GM18858 (cell line): ENCODE data around the gene SIL1.

ENCODE experiments used
- ATAC-seq: cut with Tn5 transposase; IDR thresholded peaks from one replicate; pipeline ENCODE4 v1.9.1; 2021; ENCODE audit not compliant: unreplicated experiment

SIL1 gene

DNA sequence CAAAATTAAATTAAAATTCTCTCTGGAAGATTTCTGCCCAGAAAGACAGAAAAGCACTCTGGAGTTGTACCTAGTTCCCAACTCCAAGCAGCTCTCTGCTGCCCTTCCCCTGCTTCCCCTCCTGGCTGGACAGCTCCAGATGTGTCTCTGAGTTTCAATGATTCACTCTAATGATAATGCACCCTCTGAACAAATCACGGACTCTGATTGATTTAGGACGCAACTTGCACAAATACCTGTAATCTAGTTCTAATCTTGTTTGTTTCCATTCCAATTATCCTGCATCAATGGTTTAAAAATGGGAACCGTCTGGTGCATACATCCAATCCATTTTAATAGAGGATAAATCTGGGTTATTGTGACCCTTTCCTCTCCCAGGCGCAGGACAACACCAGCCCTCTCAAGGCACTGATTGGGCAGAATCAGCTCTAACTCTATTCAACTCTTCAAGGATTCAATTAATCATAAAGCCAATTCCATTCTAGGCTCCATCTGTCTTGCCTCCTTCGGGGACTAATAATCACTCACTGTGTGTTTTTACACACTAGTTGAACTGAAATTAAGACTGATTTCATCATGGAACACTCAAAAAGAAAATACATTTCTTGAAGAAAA, 211.9 kb downstream of the SIL1 start:
- ATAC-seq = no peak

DNA sequence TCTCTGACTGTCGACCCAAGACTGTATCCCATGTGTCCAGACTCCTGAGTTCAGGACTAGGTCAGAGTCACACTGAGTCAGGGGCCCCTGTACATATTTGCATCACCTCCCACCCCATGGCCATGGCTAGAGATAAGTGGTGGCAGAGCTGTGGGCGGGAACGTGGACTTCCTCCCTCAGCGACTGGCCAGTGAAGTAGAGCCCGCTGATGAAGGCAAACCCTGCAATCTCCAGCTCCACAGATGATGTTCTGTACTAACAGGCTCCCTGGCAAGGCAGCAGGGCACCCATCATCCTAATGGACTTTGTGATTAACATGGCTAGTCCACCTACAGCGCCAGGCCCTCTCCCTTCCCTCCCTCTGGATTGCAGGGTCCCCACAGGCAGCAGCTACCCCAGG, 212.5 kb downstream of the SIL1 start:
- ATAC-seq = no peak

DNA sequence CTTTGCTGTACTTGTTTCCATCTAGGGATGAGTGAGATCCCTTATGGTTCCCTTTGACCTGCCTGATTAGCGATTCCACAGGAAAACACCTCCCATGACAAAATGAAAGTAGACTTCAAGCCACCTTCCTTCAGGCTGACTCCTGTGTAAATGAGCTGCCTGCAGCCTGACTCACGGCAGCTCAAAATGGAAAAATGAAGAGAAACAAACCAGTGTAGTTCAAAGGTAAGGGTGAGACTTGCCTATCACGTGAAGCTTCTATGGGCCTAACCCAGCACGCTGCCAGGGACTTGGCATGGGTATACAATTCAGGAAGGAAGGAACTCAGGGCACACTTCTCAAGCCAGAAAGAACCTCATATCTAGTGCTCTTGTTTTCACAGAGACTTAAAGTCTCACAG, 212.9 kb downstream of the SIL1 start:
- ATAC-seq = no peak

DNA sequence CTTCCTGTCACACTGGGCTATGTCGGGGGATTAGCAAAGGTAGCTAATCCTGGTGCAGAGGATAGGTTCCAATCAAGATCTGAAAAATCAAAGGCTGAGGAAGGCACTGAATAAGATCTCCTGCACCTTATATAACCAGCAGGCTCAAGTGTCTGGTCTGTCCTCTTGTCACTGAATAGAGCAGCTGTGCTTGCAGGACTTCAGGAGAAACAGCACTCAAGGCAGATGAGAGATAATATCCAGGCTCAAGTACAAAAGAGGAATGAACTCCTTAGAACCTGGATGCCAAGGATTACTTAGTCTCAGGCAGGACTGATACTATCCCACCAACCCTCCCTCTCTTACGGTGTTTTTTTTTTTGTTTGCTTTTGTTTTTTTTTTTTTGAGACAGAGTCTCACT, 214.2 kb downstream of the SIL1 start:
- no peak for ATAC-seq

DNA sequence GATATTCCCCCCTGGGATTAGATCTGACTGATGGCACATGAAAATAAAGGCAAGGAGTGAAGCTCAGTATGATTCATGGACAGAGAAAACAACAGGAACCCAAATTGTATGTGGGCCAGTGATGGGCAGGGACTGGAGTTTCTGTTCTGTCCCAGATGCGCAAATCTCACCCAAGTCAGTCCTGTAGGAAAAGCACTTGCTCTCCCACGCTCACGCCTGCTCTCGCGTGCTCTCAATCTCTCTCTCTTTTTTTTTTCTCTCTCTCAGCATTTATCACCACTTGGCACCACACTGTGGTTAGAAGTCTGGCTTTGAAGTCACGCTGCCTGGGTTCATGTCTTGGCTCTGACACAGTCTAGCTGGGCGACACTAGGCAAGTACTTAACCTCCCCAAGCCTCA, 216.6 kb downstream of the SIL1 start:
- ATAC-seq = no peak

DNA sequence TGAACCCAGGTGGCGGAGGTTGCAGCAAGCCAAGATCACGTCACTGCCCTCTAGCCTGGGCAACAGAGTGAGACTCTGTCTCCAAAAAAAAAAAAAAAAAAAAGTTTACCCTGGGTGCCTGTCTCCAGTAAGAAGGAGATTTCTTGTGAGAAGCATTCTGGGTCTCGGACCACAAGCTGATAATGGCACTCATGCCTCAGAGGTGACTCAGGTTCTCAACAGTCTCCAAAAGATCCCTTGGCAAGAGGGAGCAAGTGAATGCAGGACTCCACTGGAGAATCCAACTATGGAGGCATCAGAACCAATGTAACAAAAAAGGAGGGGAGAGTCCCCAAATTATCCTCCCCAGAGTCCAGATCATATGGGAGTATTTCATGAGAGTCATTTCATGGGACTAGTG, 217.0 kb downstream of the SIL1 start:
- ATAC-seq = no peak

DNA sequence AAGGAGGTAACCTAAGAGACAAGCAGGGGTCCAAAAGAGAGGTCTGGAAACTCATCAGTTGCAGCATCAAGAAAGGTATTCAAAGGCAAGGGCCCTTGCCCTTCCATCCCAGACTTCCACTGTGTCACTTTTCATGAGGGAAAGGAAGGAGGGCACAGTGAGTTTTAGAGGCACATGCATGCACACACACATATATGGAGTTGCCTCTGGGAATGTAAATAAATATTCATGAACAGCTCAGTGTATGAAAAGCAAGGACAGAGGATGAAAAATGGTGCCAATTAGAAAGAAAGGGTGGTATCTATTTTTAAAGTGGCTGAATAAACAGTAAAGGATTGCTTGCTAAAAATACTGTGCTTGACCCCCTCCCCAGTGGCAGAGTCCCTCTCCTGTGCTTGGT, 217.7 kb downstream of the SIL1 start:
- ATAC-seq = no peak

DNA sequence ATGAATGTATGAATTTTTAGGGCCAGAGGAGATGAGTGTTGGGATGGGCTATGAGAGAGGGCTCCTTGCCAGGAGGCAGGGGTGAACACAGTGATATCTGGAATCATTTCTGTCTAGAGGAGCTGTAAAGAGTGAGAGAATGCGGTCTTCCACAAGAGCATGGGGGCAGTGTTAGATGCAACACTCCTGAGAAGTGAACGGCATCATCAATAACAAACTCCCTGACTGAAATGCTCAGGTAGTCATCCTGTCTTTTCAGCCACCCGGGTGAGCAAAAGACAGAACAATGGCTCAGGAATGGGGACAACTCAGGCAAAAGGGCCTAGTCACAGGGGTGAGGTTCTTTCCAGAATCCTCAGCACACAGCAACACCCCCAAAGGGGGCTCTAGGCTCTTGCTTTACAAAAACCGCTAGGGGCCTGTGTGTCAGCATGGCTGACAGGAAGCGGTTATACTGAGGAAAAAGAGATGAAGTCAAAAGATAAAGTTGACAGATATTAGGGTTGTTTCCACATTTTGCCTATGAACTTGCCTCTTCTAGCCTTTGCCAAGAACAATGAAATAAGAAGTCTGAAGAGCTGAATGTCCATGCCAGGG, 218.4 kb downstream of the SIL1 start:
- ATAC-seq = no peak

DNA sequence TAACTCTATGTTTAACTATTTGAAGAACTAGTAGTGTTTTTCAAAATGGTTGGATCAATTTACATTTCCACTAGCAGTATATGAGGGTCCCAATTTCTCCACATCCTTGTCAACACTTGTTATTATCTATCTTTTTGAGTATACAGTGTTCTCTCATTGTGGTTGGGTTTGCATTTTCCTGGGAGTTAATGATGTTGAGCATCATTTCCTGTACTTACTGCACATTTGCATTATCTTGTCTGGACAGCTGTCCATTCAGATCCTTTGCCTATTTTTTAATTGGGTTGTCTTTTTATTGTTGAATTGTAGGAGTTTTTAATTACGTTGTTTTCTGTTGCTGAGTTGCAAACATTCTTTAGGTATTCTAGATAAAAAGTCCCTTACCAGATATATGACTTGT, 219.6 kb downstream of the SIL1 start:
- no peak for ATAC-seq

DNA sequence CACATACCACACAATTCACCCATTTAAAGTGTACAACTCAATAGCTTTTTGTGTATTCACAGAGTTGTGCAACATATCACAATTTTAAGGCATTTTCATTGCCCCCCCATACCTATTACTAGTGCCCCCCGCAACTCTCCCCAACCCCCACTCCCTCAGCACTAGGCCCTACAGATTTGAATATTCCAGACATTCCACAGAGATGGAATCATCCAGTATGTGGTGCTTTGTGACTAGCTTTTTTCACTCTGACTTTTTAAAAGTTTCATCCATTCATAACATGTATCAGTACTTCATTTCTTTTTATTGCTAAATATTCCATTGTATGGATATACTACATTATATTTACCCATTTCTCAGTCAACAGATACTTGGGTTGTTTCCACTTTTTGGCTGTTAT, 220.1 kb downstream of the SIL1 start:
- ATAC-seq = no peak

DNA sequence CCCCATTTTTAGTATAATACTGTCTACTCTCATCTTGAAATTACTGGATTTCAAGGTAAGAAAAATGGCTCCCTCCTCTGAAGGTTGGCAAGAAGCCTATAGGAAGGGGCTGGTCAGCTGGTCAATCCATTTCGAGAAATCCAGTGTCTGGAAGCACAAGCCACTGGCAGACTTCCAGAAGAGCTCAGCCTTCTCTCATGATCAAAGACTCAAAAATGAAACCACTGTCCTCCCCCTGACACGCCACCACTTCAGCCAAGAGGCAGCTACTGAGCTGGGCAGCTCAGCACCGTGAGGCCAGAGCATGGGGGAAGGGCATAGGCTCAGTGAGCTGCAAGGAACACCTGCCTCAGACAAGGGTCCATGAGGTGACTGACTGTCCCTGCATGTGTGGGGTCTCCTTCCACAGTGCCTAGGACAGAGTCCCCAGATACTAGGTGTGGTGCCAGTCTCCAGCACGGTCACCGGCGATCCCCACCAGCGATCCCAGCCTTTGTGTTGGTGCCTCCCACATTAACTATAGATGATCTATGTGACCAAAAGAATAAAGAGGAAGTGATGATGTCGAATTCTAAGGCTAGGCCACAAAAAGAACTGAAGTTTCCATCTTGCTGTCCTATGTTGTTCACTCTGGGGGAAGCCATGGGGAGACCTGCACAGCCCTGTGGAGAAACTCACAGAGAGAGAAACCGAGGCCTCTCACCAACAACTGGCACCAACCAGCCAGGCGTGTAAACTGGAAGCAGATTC, 222.9 kb downstream of the SIL1 start:
- no peak for ATAC-seq

DNA sequence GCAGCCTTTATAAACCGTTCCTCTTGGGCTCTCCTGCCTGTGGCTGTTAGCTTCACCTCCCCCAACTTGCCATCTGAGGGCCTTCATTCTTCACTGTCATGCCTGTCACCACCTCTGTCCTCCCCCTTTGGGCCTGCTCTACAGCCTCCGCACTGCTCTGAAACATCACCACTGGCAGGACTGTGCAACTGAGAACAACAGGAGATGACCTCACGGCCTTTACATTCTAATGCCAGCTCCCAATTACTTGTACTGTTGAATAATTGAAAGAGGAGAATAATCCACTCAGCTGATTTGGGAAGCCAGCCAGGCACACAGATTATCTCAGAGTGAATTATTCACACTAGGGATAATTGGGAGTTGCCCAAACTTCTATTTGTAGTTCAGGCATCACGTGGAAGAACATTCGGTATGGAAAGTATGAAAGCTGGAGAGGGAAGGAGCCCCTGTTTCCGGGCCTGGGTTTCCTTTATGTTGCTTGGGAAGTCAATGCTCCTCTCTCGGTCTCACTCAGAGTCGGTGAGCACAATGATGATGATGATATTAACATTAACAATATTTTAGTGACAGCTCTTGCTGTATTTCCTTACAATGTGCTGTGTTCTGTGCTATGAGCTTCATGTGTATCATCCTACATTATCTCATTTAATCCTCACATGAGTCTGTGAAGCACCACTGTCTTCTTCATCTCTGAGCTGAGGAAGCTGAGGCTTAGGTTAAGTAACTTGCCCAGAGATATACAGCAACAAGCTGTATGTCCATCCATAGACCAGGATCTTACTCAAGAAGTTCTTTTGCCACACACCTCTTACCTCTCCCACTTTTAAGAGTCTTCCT, 223.7 kb downstream of the SIL1 start:
- no peak for ATAC-seq

DNA sequence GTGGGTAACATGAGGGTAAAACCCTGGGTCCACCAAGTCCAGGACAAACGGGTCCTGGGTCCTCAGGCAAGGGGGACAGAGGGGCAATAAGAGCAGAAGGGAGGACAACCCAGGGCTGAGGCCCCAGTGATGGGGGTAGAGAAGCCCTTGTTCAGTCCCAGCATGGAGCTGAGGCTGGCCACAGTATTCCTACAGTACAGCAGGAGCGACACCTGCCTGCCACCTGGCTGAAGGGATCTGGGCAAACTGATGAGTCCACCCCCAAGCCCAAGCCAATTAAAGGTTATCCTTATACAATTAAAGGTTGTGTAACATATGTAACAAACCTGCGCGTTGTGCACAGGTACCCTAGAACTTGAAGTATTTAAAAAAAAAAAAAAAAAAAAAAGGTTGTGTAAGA, 225.3 kb downstream of the SIL1 start:
- no peak for ATAC-seq

DNA sequence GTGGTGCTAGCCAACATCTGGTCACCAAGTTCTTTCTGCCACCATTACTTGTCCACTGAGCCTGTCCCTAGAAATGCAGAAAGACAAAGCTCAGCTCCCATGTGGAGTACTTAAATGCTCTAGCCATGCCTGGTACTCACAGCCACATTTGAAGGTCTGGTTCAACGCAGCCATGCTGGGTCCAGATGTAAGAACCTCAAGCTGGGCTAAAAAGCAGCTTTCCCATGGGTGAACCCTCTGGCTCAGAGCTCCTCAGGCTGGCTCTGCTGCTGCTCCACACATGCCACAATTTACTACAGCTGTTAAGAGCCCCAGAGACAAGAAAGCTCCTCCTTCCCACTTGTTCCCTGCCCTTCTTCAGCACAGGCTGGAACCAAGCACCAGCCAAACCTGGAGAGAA, 225.9 kb downstream of the SIL1 start:
- no peak for ATAC-seq

DNA sequence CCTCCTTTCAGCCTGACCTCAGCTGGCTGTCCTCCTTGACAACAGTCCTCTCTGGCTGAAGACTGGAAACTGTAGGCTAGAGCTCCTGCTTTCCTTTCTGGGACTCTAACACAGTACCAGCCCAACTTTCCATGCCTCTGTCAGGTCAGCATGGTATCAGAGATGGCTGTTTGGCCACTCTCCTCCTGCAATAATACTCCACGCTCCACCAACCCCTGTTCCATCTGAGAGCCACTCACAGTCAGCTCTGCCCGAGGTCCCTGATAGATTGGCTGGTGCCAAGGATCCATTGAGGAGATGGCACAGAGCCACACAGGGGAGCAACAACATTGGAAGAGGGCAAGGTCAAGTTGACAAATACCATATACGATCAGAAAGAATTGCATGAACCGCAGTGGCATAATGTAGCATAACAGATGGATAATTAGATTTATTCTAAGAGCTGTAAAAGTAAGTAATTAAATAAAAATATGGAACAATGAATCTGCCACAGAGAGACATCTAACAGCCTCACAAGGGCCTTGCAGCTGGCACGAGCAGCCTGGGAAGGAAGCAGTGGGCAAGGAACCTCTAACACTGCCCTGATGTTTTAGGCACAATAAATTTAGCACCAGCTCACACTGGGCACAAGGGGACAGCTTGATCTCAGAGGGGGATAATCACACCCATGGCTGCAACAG, 228.7 kb downstream of the SIL1 start:
- ATAC-seq = no peak

DNA sequence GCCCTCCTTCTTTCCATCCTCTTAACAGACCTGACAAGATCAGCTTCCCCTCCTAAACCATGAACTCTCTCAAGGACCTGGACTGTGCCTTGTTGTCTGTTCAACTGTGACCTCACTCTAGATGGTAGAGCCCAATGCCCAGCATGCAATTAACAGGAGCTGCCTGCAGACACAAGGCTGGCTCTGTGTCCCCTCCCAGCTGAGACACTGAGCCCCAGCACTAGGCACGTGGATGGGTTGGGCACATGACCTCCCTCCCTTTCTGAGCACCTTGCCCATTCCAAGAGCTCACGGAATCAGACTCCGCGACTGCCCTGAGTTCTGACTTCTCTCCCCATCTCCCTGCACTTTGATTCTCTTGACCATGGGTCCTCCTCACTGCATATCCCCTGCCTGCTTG, 229.6 kb downstream of the SIL1 start:
- ATAC-seq = no peak

DNA sequence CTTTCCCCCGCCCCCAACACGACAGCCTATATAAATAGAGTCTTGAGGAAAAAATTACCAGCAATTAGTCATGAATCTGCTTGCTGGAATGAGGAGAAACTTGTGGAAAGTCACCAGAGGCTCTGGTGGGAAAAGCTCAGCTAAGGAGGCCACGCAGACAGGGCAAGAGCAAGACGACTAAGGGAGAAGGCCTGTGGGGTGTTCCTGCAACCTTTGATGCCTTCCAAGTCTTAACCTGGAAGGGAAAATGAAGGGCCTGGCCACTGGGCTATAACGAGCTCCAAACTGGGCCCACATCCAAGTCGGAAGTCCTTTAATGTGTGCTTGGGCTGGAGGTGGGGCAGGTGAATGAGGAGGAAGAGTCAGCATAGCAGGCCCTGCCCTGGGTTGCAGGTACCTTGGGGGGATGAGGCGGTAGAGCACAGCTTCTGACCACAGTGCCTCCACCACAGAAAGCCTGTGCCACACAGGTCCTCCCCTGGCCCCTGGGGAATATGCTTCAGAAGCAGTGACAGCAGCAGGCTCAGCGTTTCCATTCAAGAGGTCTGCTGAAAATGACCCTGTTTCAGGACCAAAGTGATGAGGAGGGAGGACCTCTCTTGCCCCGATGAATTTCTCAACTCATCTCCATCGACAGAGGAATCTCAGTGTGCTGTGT, 230.2 kb downstream of the SIL1 start:
- no peak for ATAC-seq

DNA sequence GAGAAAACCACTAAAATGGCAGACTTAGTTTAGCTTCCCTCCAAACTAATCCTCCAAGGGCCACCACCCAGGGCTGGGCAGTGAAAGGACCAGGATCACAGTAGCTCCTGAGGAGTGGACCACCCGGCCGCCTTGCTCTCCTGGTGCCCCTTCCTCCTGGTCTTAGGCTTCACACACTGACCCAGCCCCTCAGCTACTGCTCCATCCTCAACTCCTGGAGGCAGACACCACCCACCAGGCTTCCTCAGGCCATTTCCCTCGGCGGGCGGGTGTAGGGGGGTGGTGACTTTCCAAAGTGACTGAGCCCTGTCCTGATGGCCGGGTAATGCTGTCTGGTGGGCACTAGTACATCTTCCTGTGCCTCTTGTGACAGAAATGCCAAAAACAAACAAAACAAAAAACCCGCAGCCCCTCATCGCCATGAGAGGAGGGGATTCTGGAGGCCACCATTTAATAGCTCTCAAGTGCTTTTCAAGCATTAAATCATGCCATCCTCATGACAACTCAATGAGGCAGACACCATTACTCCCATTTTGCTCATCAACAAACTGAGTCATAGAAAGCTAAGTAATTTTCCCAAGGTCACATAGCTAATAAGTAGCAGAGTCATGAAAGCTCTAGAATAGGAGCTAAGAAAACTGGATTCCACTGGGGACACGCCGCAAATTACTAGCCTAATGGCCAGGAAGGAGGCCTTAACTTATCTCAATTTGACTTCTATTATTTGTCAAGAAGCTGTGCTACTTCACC, 231.8 kb downstream of the SIL1 start:
- ATAC-seq = no peak

DNA sequence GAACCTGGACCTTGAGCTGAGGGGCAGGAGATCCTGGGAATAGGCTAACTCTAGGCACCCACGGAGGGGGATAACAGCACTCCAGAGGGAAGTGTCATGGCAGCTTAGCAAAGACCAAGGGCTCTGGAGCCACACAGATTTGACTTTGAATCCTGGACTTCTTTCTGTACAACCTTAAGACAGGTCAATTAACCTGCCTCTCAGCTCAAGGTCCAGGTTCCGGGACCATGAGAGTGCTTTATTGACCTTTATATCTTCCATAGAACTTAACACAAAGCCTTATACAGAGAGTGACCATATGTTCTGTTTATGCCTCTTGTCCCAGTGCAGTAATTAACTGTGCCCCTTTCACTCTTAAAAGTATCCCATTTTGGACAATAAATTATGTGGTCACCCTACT, 232.5 kb downstream of the SIL1 start:
- no peak for ATAC-seq

DNA sequence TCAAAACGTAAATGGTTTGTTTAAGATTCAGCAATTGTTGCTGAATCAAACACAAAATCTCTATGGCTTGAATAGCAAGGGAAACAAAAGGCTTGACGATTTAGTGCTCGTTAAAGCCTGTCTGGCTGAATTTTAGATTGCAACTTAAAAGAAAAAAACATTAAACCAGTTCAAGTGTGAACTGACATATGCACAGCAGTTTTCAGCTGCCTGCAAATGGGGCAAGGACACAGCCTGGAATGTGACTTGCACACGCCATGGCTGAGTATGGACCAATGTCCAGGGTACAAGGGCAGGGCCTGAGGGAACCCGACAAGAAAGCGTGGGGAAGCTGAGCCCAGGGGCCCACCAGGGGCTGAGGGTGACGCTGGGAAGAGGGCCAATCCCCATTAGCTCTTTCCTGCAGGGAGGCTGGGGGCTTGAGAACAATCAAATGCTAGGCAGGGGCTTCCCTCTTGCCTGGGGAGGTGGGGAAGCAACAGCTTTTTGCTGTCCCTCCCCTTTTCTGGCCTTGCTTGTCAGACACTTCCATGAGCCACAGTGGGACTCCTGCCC, 233.4 kb downstream of the SIL1 start:
- no peak for ATAC-seq
